ENCODE data around the gene EPB41L2.

DNA sequence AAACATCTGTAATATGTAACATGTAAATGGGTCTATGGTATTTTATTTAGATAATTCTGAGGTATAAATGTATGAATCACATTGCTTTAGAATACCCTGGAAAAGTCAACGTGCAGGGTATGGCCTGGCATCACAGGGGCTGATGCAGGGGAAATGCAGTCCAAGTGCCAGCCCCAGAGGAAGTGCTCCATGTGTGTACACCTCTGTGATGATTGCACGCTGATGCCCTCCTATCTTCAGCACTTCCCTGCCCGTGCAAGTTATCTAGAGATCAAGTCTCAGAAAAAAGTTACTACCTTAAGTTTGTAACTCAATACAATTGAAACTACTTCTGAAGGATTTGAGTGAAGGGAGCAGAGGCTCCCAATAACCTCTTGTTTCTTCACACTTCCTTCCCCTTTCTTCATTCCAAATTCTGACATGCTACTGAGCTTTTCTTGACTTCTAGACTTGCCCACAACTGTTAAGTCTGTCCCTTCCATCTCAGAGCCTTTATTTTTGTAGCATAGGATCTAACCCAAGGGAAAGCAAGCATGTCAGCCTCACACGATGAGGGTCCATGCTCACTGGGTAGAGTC lies 233.6 kb downstream of the EPB41L2 start:
- TF ChIP-seq, protein P1, sequence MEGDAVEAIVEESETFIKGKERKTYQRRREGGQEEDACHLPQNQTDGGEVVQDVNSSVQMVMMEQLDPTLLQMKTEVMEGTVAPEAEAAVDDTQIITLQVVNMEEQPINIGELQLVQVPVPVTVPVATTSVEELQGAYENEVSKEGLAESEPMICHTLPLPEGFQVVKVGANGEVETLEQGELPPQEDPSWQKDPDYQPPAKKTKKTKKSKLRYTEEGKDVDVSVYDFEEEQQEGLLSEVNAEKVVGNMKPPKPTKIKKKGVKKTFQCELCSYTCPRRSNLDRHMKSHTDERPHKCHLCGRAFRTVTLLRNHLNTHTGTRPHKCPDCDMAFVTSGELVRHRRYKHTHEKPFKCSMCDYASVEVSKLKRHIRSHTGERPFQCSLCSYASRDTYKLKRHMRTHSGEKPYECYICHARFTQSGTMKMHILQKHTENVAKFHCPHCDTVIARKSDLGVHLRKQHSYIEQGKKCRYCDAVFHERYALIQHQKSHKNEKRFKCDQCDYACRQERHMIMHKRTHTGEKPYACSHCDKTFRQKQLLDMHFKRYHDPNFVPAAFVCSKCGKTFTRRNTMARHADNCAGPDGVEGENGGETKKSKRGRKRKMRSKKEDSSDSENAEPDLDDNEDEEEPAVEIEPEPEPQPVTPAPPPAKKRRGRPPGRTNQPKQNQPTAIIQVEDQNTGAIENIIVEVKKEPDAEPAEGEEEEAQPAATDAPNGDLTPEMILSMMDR (IDR thresholded peaks at IDR 0.05), result no peak
- TF ChIP-seq POLR2A (IDR thresholded peaks at IDR 0.05), result no peak
- TF ChIP-seq POLR2AphosphoS5 (IDR thresholded peaks at IDR 0.05), result no peak
- TF ChIP-seq EP300 (IDR thresholded peaks at IDR 0.05), result no peak

All from upper lobe of left lung (tissue), 4 donors.